Endothelial cell of umbilical vein (primary cell): Measurements from ENCODE around the gene CFAP141.

Source experiments
- CTCF ChIP-seq, 2 donors: IDR thresholded peaks; 1 replicate in 1 of 2; 2 replicates in 1 of 2; pipeline ENCODE4 v1.5.1; 2011; ENCODE audit warnings: low read length in 2 of 2, mild to moderate bottlenecking in 2 of 2, moderate library complexity in 2 of 2, control low read depth in 1 of 2, inconsistent platforms in 1 of 2, low read depth in 1 of 2; ENCODE audit not compliant: insufficient read depth in 1 of 2; ENCODE audit errors: extremely low read depth in 1 of 2
- EZH2 ChIP-seq: IDR thresholded peaks from 2 replicates; pipeline ENCODE4 v1.6.1; 2012; ENCODE audit warnings: borderline replicate concordance, low read depth, mild to moderate bottlenecking, moderate library complexity, low read length, inconsistent platforms; ENCODE audit not compliant: severe bottlenecking
- JUN ChIP-seq: IDR thresholded peaks from 2 replicates; pipeline ENCODE4 v1.6.1; 2011; ENCODE audit warnings: borderline replicate concordance, low read depth; ENCODE audit not compliant: insufficient read length, insufficient read depth
- MAX ChIP-seq: IDR thresholded peaks from 2 replicates; pipeline ENCODE4 v1.6.1; 2011; ENCODE audit not compliant: insufficient read depth, insufficient read length
- POLR2A ChIP-seq: IDR thresholded peaks from 2 replicates; pipeline ENCODE4 v1.6.1; 2012; ENCODE audit warnings: low read depth, mild to moderate bottlenecking, control low read depth, low read length

GRCh38 chr1:154183046-154183915, 22.9 kb downstream of the CFAP141 start:
- TF ChIP-seq POLR2A (peak; percentile 72), CTCF (IDR thresholded peaks at IDR 0.05; ENCODE audit: extremely low read depth in 1 of 2, insufficient read depth in 1 of 2, low read depth in 1 of 2, low read length in 2 of 2) (no peak), JUN (no peak), MAX (no peak), EZH2 (no peak)
